ENCODE results near the gene CNTNAP5. TPM values are rescaled to one million over a fixed set of nuclear protein-coding genes. Genes with fewer than 3 reads are reported as not detected.

The CNTNAP5 gene
- total RNA-seq, 1 experiment from 2014 or later: not detected

DNA sequence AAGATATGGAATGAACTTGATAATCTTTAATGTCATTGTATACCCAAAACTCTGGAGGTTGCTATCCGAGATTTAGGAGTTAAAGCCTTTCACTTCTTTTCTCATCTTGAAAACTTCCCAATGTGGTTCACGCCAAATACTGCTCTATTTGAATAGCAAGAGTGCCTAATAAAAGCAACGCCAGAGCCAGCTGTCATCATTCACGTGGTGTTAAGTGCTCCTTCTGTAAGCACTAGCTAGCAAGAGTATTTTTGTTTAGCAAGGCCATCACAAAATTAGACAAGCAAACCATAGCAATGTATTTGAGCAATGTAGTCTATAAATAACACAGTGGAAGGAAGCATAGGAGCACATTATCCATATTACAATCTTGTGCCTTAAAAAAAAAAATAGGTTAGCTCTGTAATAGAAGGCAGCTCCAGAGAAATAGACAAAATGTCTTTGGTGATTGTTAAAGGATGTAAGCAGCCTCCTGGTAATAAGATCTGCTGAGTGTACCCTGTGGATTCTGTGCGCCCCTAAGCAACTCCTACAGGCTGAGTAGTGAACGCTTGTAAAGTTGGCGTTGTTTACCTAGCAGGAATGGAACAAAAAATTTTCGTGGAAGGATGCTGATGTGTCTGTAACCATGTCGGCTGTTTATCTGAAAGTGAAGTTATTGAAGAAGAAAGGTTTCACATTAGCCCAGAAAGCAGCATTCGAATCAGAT is 518.0 kb downstream of the CNTNAP5 start:
- no peak overlapping the region for H3K4me3 ChIP-seq (ENCODE audit: low read depth in 2 of 2, low read length in 2 of 2)
- no peaks in the 10 kb centered on the region for H3K4me1 ChIP-seq (ENCODE audit: control insufficient read depth, insufficient read depth, low read length)
- ATAC-seq (no peak), DNase-seq (ENCODE audit: low read depth, low spot score) (no peak)
- ChIA-PET POLR2A (no interaction called here), CTCF (no interaction called here)
- intact Hi-C loops (cut with micrococcal nuclease; ENCODE audit: unreplicated experiment): no loop called here
- no peak overlapping the region for H3K27ac ChIP-seq (ENCODE audit: low read length)
- TF ChIP-seq, protein P1, sequence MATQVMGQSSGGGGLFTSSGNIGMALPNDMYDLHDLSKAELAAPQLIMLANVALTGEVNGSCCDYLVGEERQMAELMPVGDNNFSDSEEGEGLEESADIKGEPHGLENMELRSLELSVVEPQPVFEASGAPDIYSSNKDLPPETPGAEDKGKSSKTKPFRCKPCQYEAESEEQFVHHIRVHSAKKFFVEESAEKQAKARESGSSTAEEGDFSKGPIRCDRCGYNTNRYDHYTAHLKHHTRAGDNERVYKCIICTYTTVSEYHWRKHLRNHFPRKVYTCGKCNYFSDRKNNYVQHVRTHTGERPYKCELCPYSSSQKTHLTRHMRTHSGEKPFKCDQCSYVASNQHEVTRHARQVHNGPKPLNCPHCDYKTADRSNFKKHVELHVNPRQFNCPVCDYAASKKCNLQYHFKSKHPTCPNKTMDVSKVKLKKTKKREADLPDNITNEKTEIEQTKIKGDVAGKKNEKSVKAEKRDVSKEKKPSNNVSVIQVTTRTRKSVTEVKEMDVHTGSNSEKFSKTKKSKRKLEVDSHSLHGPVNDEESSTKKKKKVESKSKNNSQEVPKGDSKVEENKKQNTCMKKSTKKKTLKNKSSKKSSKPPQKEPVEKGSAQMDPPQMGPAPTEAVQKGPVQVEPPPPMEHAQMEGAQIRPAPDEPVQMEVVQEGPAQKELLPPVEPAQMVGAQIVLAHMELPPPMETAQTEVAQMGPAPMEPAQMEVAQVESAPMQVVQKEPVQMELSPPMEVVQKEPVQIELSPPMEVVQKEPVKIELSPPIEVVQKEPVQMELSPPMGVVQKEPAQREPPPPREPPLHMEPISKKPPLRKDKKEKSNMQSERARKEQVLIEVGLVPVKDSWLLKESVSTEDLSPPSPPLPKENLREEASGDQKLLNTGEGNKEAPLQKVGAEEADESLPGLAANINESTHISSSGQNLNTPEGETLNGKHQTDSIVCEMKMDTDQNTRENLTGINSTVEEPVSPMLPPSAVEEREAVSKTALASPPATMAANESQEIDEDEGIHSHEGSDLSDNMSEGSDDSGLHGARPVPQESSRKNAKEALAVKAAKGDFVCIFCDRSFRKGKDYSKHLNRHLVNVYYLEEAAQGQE (IDR thresholded peaks at IDR 0.05; ENCODE audit: insufficient read depth in 1 of 2, low read depth in 2 of 2, low read length in 1 of 2): no peak
- TF ChIP-seq POLR2AphosphoS5 (IDR thresholded peaks at IDR 0.05; ENCODE audit: low read depth, low read length): no peak
- TF ChIP-seq, protein P2, sequence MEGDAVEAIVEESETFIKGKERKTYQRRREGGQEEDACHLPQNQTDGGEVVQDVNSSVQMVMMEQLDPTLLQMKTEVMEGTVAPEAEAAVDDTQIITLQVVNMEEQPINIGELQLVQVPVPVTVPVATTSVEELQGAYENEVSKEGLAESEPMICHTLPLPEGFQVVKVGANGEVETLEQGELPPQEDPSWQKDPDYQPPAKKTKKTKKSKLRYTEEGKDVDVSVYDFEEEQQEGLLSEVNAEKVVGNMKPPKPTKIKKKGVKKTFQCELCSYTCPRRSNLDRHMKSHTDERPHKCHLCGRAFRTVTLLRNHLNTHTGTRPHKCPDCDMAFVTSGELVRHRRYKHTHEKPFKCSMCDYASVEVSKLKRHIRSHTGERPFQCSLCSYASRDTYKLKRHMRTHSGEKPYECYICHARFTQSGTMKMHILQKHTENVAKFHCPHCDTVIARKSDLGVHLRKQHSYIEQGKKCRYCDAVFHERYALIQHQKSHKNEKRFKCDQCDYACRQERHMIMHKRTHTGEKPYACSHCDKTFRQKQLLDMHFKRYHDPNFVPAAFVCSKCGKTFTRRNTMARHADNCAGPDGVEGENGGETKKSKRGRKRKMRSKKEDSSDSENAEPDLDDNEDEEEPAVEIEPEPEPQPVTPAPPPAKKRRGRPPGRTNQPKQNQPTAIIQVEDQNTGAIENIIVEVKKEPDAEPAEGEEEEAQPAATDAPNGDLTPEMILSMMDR (IDR thresholded peaks at IDR 0.05): no peak
- TF ChIP-seq TCF7L2 (IDR thresholded peaks at IDR 0.05; ENCODE audit: low read depth, low read length): no peak
- TF ChIP-seq SIN3A (IDR thresholded peaks at IDR 0.05; ENCODE audit: borderline replicate concordance, insufficient read depth, low read depth, low read length): no peak
- in situ Hi-C loops (cut with HindIII; ENCODE audit: low pct_unique_long_range_greater_than_20kb, low sequenced_read_pairs): no loop called here
- H3K36me3 ChIP-seq (ENCODE audit: control insufficient read depth, insufficient read depth, low read length): no peaks in the 10 kb centered on the region; the same call in 1 of the 2 replicates
- H3K9me3 ChIP-seq (ENCODE audit: control insufficient read depth, insufficient read depth, low read depth, low read length): no peaks in the 10 kb centered on the region
- no TSS peak for BruUV-seq (replicated peaks)
- H3K27me3 ChIP-seq (ENCODE audit: control insufficient read depth, insufficient read depth, low read length): no peaks in the 10 kb centered on the region

DNA sequence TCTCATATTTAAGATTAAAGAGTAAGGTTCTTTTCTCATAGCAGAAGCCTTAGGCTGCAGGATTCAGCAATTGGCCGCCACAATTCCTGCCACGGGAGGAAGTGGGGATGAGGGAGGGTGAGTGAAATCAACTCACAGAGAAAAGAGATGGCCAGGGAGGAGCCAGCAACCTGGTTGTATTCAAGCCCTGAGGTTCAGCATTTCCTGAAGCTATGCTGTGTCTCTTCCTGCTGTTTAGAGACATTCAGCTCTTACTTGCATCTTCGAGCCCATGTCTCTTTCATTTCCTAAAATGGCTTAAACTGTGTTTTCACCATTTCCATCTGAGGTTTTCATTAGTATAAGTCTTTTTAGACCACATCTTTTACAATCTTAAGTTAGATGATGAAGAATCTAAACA is 522.6 kb downstream of the CNTNAP5 start:
- TF ChIP-seq TCF7L2 (IDR thresholded peaks at IDR 0.05; ENCODE audit: low read depth, low read length) (no peak), POLR2AphosphoS5 (IDR thresholded peaks at IDR 0.05; ENCODE audit: low read depth, low read length) (no peak), SIN3A (IDR thresholded peaks at IDR 0.05; ENCODE audit: borderline replicate concordance, insufficient read depth, low read depth, low read length) (no peak)
- TF ChIP-seq, protein P1 (IDR thresholded peaks at IDR 0.05; ENCODE audit: insufficient read depth in 1 of 2, low read depth in 2 of 2, low read length in 1 of 2): no peak
- TF ChIP-seq, protein P2 (IDR thresholded peaks at IDR 0.05): no peak
- POLR2A ChIA-PET: no interaction called here
- intact Hi-C loops (cut with micrococcal nuclease; ENCODE audit: unreplicated experiment) (no loop called here), in situ Hi-C loops (cut with HindIII; ENCODE audit: low pct_unique_long_range_greater_than_20kb, low sequenced_read_pairs) (no loop called here)
- no peak for DNase-seq (ENCODE audit: low read depth, low spot score)
- H3K9me3 ChIP-seq (ENCODE audit: control insufficient read depth, insufficient read depth, low read depth, low read length): no peaks in the 10 kb centered on the region
- CTCF ChIA-PET: no interaction called here
- no peak overlapping the region for H3K4me3 ChIP-seq (ENCODE audit: low read depth in 2 of 2, low read length in 2 of 2)
- H3K27me3 ChIP-seq (ENCODE audit: control insufficient read depth, insufficient read depth, low read length): no peaks in the 10 kb centered on the region
- BruUV-seq (replicated peaks): no TSS peak
- no peaks in the 10 kb centered on the region for H3K4me1 ChIP-seq (ENCODE audit: control insufficient read depth, insufficient read depth, low read length)
- no peak for ATAC-seq
- no peaks in the 10 kb centered on the region for H3K36me3 ChIP-seq (ENCODE audit: control insufficient read depth, insufficient read depth, low read length)
- no peak overlapping the region for H3K27ac ChIP-seq (ENCODE audit: low read length)
